Lower leg skin (tissue), 3 donors: ENCODE results near the gene ADGRF3.
"Not testable (repeated sequence)": the region's sequence is repeated elsewhere in the genome, so short reads cannot be mapped to it uniquely, and the experiment has no call there.

Source experiments
- POLR2A ChIP-seq, 2 donors: fragments of 450-650 bp; IDR thresholded peaks; one replicate each; pipeline ENCODE4 v1.6.1; 2016 to 2017; ENCODE audit warnings: antibody characterized with exemption in 2 of 2, mild to moderate bottlenecking in 1 of 2, moderate library complexity in 1 of 2
- TF ChIP-seq, protein P1 (sequence below), 3 donors: fragments of 450-650 bp; IDR thresholded peaks; one replicate each; pipeline ENCODE4 v1.5.1; 2016; ENCODE audit warnings: antibody characterized with exemption in 3 of 3, mild to moderate bottlenecking in 3 of 3, moderate library complexity in 2 of 3

GRCh38 chr2:26258836-26259235 is 87.8 kb downstream of the ADGRF3 start:
- TF ChIP-seq, protein P1, sequence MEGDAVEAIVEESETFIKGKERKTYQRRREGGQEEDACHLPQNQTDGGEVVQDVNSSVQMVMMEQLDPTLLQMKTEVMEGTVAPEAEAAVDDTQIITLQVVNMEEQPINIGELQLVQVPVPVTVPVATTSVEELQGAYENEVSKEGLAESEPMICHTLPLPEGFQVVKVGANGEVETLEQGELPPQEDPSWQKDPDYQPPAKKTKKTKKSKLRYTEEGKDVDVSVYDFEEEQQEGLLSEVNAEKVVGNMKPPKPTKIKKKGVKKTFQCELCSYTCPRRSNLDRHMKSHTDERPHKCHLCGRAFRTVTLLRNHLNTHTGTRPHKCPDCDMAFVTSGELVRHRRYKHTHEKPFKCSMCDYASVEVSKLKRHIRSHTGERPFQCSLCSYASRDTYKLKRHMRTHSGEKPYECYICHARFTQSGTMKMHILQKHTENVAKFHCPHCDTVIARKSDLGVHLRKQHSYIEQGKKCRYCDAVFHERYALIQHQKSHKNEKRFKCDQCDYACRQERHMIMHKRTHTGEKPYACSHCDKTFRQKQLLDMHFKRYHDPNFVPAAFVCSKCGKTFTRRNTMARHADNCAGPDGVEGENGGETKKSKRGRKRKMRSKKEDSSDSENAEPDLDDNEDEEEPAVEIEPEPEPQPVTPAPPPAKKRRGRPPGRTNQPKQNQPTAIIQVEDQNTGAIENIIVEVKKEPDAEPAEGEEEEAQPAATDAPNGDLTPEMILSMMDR (IDR thresholded peaks at IDR 0.05) = not testable (repeated sequence)
- TF ChIP-seq POLR2A (IDR thresholded peaks at IDR 0.05) = not testable (repeated sequence)
